ENCODE data around the gene TTC28.

- TF ChIP-seq, protein P1, sequence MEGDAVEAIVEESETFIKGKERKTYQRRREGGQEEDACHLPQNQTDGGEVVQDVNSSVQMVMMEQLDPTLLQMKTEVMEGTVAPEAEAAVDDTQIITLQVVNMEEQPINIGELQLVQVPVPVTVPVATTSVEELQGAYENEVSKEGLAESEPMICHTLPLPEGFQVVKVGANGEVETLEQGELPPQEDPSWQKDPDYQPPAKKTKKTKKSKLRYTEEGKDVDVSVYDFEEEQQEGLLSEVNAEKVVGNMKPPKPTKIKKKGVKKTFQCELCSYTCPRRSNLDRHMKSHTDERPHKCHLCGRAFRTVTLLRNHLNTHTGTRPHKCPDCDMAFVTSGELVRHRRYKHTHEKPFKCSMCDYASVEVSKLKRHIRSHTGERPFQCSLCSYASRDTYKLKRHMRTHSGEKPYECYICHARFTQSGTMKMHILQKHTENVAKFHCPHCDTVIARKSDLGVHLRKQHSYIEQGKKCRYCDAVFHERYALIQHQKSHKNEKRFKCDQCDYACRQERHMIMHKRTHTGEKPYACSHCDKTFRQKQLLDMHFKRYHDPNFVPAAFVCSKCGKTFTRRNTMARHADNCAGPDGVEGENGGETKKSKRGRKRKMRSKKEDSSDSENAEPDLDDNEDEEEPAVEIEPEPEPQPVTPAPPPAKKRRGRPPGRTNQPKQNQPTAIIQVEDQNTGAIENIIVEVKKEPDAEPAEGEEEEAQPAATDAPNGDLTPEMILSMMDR (IDR thresholded peaks at IDR 0.05 in 2 of 3, conservative IDR thresholded peaks at IDR 0.05 in 1 of 3; ENCODE audit: borderline replicate concordance in 1 of 3, insufficient read depth in 1 of 3, low read depth in 2 of 3, low read length in 2 of 3), result no peak
- TF ChIP-seq POLR2A (IDR thresholded peaks at IDR 0.05; ENCODE audit: borderline replicate concordance, extremely low read depth, insufficient read depth, insufficient read length) (no peak), RAD21 (IDR thresholded peaks at IDR 0.05; ENCODE audit: low read depth) (no peak), MAX (IDR thresholded peaks at IDR 0.05) (no peak), POLR2AphosphoS5 (IDR thresholded peaks at IDR 0.05; ENCODE audit: low read depth, low read length) (no peak), ZFX (IDR thresholded peaks at IDR 0.05) (no peak), JUND (IDR thresholded peaks at IDR 0.05) (no peak), ZNF274 (IDR thresholded peaks at IDR 0.05; ENCODE audit: low read depth, low read length) (no peak), EZH2 (IDR thresholded peaks at IDR 0.05) (no peak)
- TF ChIP-seq, protein P2, sequence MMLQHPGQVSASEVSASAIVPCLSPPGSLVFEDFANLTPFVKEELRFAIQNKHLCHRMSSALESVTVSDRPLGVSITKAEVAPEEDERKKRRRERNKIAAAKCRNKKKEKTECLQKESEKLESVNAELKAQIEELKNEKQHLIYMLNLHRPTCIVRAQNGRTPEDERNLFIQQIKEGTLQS (IDR thresholded peaks at IDR 0.05), result no peak
Observed at GRCh38 chr22:28027453-28028448, 651.9 kb downstream of the TTC28 start.
